Adrenal gland (tissue), 5 donors: Measurements from ENCODE around the gene SMCHD1.

Experiments
- POLR2A ChIP-seq, 2 donors: fragments of 450-650 bp; IDR thresholded peaks; one replicate each; pipeline ENCODE4 v1.6.1; 2017; ENCODE audit warnings: antibody characterized with exemption in 2 of 2, mild to moderate bottlenecking in 2 of 2, moderate library complexity in 1 of 2
- TF ChIP-seq, protein P1 (sequence below), 6 experiments: fragments of 450-650 bp in 4 of 6; fragments of 200-600 bp in 2 of 6; sonication (generic) in 1 of 6; IDR thresholded peaks; 1 replicate in 5 of 6; 2 replicates in 1 of 6; pipeline versions ENCODE4 v1.5.1 to v1.8.0; 2016 to 2021; ENCODE audit warnings: antibody characterized with exemption in 6 of 6, mild to moderate bottlenecking in 2 of 6, moderate library complexity in 1 of 6
- donor health status: DM: no; HTN: no; CAD: no.

DNA sequence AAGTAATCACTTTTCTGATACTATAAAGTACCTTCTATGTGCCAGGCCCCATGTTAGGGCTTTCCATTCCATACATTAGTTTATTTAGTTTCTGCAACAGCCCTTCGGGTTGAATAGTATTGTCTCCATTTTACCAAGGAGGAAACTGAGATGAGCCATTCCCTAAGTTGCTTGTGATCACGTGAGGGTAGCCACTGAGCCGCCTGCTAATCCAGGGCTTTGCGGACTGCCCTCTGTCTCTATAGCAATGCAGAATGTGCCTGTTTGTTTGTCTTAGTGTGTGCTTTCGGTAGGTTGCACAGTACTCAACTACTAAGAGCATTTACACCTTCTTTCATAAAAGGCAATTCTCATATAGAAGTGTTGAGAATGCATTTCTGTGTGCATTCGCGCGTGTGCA, 196.2 kb downstream of the SMCHD1 start:
- TF ChIP-seq, protein P1, sequence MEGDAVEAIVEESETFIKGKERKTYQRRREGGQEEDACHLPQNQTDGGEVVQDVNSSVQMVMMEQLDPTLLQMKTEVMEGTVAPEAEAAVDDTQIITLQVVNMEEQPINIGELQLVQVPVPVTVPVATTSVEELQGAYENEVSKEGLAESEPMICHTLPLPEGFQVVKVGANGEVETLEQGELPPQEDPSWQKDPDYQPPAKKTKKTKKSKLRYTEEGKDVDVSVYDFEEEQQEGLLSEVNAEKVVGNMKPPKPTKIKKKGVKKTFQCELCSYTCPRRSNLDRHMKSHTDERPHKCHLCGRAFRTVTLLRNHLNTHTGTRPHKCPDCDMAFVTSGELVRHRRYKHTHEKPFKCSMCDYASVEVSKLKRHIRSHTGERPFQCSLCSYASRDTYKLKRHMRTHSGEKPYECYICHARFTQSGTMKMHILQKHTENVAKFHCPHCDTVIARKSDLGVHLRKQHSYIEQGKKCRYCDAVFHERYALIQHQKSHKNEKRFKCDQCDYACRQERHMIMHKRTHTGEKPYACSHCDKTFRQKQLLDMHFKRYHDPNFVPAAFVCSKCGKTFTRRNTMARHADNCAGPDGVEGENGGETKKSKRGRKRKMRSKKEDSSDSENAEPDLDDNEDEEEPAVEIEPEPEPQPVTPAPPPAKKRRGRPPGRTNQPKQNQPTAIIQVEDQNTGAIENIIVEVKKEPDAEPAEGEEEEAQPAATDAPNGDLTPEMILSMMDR (IDR thresholded peaks at IDR 0.05): no peak
- no peak for TF ChIP-seq POLR2A (IDR thresholded peaks at IDR 0.05)
